HG03060 (cell line): ENCODE measurements around the gene SKI.
"Not testable (repeated sequence)": the region's sequence is repeated elsewhere in the genome, so short reads cannot be mapped to it uniquely, and the experiment has no call there.

ENCODE experiments used
- ATAC-seq: cut with Tn5 transposase; IDR thresholded peaks from one replicate; pipeline ENCODE4 v1.9.1; 2021; ENCODE audit warnings: low read depth, moderate number of reproducible peaks; ENCODE audit not compliant: unreplicated experiment

SKI gene

DNA sequence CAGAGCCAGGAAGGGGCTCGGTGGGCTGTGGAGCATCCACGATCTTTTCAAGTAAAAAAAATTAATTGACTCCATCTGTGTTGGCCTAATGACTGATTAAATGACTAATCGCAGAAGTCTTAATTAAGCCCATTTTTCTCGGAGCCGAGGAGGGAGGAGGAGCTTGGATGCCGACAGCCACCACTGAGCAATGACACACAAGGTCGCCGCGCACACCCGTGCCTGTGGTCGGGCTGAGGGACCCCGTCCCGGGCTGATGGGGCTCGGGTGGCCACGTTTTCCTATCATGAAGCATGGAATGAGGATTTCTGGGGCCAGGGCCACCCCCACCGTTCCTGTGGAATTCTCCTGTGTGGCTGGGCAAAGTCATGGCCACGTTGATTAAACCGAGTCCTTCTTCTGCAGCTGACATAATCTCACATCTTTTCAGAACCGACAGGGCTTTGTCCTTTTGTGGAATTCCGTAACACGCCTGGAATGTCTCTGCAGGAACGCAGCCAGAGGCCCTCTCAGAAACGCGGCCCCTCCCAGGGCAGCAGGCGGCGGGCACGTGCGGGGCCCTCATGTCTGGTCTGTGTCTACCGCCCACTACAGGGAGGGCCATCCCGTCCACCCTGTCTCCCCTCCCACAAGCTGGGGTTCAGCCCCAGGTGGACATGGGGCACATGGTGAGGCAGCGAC is 102.5 kb downstream of the SKI start:
- ATAC-seq: no peak

DNA sequence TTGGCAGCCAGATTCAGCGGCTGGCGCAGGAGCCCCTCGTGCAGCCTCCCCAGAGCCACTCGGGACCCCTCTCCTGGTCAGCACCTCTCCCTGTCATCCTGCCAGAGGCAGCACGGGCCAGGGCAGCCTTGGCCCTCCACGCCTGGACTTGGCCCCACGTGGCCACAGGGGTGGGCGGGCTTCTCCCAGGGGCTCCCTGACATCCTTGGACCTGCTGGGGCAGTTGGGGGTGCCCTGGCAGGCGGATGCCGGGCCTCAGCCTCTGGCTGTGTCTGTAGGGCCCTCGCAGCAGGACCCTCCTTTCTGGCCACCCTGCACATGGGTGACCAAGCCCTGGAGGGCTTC is 103.1 kb downstream of the SKI start:
- no peak for ATAC-seq

DNA sequence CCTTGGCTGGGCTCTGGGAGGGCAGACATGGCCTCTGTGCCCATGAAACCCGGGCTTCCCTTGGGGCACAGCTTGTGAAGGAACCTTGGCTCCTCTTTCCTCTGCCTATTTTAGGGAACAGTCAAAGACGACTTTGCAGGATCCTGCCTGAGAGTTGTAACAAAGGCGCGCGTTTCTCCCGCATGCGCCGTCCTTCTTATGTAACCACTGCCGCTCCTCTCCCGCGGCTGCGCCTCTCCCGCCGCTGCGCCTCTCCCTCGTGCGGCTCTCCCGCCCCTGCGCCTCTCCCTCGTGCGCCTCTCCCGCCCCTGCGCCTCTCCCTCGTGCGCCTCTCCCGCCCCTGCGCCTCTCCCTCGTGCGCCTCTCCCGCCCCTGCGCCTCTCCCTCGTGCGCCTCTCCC is 103.5 kb downstream of the SKI start:
- not testable (repeated sequence) for ATAC-seq

DNA sequence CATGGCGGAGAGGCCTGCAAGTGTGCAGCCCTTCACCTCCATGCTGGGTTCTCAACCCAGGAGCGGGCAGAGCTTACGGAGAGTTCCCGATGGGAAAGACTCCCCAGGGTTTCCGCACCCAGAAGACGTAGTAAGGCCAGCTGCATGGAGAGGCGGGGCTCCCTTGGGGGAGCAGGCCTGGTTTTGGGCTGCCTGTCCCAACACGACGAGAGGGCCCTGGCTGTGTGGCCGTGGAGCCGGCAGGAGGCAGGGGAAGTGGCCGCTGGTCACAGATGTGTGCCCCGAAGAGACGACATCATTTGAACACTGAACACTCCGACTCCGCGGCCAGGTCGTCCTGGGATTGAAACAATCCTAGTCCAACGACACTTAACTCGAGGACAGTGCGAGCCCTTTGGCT is 106.2 kb downstream of the SKI start:
- no peak for ATAC-seq

DNA sequence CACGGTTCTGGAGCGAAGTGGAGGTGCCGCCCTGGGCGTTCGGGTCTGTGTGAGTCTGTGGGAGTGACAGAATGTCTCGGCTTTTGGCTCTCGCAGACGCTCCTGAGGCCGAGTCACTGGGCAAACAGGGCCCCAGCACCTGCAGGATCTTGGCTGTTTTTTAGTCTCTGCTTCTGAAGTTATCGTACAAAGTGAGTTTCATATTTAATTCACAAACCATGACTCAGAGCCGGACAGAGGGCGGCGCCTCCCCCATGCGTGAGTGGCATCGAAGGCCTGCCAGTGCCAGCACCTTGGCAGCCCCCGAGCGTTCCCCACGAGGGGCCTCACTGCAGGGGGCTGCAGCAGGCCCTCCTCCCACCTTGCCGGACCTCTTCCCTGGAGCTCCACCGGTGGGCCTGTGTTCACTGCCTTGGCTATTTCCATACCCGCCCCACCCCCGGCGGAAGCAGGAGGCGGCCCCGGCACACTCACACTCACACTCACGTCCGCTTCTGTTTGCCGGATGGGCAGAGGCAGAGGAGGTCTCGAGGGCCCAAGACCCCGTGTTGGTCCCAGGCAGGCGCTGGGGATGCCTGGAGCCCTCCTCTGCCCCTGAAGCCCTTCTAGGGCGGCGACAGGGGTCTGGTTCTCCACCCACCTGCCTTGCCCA is 106.9 kb downstream of the SKI start:
- no peak for ATAC-seq

DNA sequence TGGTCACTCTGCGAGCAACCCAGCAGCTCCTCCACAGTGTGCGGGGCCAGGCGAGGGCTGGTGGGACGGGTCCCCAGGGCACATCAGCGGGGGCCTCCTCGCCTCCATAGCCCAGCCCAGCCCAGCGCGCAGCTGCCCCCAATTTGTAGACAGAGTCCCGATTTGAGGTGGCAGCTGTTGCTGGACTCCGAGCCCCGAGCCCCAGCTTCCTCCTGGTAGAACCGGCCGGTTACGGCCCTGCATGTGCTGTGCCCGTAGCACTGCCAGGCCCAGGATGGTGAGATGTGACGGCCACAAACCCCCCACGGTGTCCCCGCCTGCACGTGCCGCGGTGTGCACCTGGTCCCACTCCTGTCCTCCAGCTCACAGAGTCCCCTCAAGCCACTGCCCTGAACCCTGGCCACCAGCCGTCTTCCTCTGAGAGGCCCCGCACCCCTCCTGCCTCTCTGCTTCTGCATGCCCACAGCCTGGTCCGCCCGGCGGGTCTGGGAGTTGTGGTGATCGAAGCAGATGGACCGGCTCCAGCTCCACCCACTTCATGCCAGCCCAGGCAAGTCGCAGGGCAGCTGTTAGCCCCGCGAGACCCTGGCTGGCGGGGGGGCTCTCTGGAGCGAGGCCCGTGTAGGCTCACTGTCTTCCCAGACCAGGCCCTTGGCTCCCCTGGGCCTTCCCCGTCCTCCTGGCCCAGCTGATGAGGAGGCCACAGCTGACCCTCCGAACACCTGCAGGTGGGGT is 107.8 kb downstream of the SKI start:
- no peak for ATAC-seq

DNA sequence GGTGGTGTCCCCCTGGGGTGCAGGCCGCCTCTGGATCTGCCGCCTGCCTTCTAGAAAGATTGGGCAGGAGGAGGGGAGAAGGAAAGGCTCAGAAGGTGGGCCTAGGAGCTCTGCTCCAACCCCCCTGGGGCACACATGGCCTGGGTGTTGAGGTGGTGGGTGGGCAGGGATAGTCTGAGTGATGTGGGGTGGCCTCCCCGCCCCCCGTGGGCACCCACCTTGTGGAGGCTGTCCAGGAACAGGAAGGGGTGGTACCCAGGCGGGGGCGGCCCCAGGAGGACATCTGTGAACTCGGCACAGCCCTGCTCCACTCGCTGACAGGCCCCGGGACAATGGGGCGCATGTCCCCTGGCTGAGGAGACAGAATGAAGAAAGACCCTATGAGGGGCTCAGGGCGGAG is 108.4 kb downstream of the SKI start:
- no peak for ATAC-seq

DNA sequence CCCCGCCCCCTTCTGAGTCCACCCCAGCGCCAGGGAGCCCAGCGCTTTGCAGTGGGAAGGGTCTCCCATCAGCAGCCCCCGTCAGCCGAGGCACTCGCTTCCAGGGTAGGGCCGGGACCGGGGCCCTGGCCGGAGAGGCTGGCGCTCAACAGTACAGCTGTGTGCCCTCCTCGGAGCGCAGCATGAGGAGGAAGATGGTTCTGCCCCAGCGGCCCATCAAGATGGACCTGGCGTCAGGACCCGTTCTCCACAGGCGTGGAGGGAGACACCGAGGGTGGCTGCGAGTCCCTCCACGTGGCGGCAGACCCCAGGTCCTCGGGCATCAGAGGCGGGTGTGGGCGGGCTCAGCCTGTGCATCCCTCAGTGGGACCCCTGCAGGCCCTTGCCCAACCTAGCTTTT is 109.0 kb downstream of the SKI start:
- no peak for ATAC-seq

DNA sequence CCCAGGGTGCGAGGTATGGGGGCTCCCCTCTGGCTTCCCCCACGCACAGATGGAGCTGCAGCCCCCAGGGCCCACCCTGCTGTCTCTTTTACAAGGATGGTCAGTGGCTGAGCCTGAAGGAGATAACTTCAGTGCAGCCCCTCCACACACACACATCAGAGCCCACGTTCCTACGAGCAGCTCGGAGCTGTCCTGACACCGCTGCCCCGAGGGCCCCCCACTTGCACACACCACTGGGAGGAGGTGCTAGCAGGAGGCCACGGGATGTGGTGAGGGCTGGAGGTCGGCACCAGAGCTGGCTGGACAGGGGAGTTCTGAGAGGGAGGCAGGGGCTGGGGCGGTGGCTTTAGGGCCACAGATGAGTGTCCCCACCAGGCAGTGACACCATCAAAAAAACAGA is 109.4 kb downstream of the SKI start:
- ATAC-seq: no peak

DNA sequence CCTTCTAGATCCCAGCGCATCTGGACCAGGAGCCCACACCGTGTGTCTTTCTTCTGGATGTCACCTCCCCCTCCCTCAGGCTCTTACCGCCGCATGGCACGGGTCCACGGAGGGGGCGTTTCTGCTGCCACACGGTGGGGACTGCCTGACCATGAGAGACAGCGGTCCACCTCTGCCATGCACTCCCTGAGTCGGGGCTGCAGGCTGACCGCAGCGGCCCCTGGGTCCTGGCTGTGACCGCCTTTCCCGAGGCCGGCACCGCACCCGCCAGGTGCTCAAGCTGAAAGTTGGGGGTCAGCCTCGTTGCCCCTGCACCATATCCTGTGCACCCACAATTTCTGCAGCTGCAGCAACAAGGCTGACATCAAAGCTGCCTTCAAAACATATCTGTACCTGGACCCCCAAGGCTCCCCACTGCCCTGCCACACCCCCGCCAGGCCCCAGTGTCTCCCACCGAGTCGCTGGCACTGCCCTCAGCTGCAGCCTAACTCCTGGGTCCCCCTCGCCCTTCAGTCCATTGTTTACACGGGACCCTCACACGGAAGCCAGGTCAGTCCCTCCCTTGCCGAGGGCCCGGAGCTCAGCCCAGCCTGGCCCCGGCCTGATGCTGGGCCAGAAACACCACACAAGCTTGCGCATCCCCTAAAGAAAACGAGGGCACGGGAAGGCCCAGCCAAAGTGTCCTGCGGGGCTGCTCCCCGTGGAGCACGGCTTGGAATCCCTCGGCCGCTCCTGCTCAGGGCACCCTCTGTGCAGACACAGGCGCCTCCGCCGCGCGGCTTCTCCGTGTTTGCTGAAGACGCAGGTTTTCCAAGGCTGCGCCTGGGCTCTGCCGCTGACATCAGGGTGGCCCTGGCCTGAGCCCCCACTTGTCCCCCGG is 111.3 kb downstream of the SKI start:
- no peak for ATAC-seq

DNA sequence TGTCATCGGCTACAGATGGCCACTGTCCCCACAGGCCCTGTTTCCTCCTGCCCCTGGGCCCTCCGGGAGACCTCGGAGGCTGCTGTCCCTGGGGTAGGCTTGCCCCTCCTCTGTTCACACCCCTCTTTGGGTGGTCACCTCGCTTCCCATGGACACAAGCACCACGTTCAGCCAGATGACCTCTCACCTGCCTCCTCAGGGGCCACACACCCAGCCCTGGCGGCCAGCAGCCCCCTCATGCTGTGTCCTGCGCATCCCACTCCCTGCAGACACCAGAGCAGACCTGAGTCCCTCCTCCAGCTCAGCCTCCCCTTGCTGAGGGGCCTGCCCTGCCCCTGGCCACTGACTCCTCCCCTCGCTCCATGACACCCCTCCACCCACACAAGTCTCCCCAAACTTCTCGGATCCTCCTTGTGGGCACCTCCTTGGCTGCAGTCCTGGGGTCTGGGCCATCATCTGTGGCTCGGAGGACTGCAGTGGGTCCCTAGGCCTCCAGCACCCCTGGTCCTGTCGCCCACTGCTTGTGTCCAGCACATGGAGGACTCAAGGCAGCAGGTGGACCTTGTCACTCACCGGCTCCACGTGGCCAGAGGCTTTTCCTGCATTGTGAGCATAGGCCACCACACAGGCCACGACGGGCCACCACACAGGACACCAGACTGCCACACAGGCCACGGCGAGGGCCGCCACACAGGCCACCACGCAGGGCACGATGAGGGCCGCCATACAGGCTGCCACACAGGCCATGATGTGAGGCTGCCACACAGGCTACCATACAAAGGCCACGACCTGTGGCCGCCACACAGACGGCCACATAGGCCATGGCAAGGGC is 112.2 kb downstream of the SKI start:
- no peak for ATAC-seq

DNA sequence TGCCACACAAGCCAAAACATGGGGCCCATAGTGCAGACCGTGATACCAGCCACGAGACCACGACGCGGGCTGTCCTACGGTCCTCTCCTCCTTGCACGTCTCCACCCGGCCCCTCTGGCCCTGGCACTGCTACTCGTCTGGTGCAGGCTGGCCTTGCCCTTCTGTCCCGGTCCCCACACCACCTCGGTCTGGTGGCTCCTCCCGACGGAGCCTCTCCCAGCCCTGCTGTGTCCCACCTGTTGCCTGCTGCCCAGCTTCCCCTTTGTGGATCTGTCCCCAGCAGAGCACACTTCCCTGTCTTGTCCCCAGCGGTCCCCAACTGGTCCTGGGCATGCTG is 112.8 kb downstream of the SKI start:
- ATAC-seq: no peak

DNA sequence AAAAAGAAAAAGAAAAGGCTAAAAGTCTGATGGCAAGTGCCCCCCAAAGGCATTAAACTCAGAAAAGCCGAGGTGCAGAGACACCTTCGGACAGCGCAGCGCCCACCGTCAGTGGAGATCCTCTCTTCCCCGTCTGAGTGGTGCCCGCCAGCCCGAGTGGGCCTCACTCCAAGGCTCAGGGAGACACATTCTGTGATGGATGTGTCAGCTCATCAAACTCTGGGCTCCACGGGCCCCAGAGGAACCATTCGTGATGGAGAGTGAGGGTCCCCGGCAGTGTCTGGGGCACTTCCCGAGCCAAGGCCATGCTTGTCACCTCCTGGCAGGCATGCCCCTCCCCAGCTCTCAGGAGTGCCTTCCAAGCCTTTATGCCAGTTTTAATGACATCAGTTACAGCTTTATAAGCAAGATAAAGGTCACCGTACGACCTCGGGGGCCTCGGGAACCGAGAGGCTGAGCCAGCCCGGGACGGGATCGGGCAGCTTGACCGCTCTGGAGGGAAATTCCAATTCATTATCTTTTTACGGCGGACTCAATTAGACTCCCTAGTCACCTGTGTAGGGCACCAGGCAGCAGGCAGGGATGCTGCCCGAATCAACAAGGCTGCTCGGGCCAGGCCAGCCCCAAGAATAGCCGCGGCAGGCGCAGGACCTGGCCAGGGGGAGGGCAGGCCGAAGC is 113.7 kb downstream of the SKI start:
- ATAC-seq: no peak

DNA sequence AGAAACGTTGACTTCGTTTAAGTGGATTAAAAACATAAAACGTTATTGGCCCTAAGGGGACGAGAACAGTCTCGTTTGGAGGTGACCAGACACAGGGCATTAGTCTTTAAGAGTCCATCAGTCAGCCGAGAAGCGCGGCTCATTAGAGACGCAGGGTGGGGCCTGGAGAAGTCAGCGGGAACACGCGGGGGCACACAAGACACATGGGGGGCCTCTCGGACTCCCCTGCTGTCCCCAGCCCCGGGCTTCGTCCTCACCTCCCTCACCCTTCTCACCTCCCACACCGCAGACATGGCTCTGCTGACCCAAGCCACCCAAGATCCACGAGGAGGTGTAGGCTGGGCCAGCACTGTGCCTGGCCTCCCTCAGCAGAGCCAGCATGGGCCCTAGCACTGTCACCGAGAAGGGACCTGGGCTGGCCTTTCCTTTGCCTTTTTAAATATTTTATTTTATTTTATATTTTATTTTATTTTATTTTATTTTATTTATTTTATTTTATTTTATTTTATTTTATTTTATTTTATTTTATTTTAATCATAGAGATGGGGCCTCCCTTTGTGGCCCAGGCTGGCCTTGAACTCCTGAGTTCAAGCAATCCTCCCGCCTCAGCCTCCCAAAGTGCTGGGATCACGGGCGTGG is 114.4 kb downstream of the SKI start:
- ATAC-seq: no peak

DNA sequence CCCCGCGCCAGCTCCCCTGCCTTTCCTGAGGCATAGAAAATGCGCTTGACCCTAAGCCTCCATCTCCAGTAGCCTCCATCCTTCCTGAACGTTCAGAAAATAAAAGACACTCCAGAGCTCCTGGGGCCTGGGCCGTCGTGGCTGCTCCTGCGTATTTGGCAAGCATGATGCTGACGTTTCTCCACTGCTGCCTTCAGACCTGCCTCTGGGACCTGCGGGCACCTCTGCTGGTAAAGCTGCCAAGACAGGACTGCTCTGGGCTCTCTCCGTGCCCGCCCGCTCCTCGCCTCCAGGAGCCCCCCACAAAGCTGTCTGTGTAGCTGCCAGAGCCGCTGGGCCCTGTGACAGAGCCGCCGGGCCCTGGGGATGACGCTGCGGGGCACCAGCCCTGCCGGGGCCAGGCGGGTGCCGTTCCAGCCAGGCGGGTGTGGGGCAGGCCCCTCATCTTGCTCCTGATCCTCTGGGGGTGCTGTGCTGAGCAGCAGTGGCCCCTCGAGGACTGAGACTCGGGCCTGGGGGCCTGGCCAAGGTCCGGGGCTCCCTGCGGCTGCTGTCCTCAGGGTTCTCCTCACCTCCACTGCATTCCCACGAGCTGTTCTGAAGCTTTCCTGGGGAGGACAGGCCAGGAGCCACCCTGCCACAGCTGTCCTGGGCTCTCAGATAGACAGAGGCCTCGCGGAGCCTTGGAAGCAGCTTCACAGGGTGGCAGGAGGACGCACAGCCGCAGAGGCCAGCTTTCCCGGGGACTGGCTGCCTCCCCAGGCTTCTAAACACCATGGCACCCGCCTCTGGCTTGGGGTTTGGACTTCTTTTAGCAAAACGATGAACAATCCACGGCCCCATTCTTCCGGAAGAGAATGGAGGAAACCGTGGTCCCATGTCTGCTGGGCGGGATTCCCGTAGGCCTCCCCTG is 115.2 kb downstream of the SKI start:
- ATAC-seq: no peak

DNA sequence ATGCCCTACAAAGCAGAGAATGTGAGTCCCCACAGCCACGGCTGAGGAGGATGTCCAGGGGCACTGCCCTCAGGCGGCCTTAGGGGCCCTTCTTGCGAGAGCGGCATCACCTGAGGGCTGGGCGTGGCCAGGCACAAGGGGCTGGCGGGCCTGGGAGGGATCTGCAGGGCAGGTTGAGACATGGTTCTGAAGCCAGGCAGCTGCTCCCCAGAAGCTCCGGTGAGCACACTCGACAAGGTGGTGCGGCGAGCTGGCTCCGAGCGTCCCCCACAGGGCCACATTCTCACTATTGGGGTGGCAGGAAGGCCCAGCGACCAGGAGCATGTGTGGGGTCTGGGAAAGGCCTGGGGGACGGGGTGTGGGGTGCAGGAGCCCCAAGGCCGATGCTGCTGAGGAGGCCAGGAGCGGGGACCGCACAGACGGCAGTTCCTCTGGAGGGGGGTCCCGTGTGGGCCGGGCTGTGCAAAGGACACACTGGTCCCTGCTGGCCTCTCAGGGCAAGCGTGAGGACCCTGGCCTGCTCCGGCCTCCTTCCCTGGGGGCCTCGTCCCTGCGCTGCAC is 116.1 kb downstream of the SKI start:
- ATAC-seq: no peak

DNA sequence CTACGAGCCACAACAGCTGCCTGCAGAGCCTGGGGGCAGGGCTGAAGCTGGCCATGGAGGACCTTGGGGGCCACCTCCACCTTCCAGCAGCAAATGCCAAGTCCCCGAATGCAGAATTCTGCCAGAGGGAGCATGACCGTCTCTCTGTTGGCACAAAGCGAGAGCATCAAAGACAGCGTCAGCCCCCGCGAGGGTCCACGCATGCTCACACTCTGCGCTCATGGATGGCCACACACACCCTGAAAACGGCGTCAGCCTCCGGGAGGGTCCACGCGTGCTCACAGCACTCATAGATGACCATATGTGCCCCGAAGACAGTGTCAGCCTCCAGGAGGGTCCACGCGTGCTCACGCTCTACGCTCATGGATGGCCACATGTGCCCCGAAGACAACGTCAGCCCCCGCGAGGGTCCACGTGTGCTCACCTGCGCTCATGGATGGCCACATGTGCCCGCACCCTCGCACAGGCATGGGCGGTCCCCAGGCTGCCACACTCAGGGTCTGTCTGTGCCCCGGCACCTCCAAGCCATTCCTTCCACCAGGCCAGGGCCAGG is 116.7 kb downstream of the SKI start:
- no peak for ATAC-seq
